HepG2 (cell line): Measurements from ENCODE around the gene TAF1C. TPM values are rescaled to one million over a fixed set of nuclear protein-coding genes. Genes with fewer than 3 reads are reported as not detected.
A peak's percentile ranks its signal among the peaks of the same experiment; 100 is the strongest.

Source experiments
- BCL3 ChIP-seq: sonication (generic); formaldehyde crosslinking; IDR thresholded peaks from 2 replicates; pipeline ENCODE4 v1.5.1; 2020; ENCODE audit warnings: mild to moderate bottlenecking, missing genetic modification reagents, moderate library complexity
- EP300 ChIP-seq, 3 experiments: sonication (generic) in 1 of 3; formaldehyde crosslinking in 1 of 3; IDR thresholded peaks; 2 replicates each; pipeline versions ENCODE4 v1.5.1 to v1.6.1; 2011 to 2020; ENCODE audit warnings: low read depth in 2 of 3, low read length in 2 of 3, borderline replicate concordance in 1 of 3, improper control_type of control experiment in 1 of 3, mild to moderate bottlenecking in 1 of 3, missing genetic modification reagents in 1 of 3, moderate library complexity in 1 of 3
- ERF ChIP-seq: IDR thresholded peaks from 2 replicates; pipeline ENCODE4 v1.6.1; 2018; ENCODE audit warnings: missing biosample characterization, missing genetic modification reagents
- HOXD1 ChIP-seq: sonication (generic); formaldehyde crosslinking; IDR thresholded peaks from 2 replicates; pipeline ENCODE4 v1.5.0; 2020; ENCODE audit warnings: missing genetic modification reagents
- IKZF1 ChIP-seq: fragments of 450-650 bp; IDR thresholded peaks from 2 replicates; pipeline ENCODE4 v1.7.1; 2016
- MNT ChIP-seq: fragments of 450-650 bp; IDR thresholded peaks from 2 replicates; pipeline ENCODE4 v1.6.1; 2016
- NCOA2 ChIP-seq: sonication (generic); formaldehyde crosslinking; IDR thresholded peaks from 2 replicates; pipeline ENCODE4 v1.8.0; 2022; ENCODE audit warnings: inconsistent platforms
- PAWR ChIP-seq: sonication (generic); formaldehyde crosslinking; IDR thresholded peaks from 2 replicates; pipeline ENCODE4 v1.4.0; 2020; ENCODE audit warnings: missing genetic modification reagents, mild to moderate bottlenecking, borderline replicate concordance
- RBM39 ChIP-seq: fragments of 200-400 bp; formaldehyde crosslinking; IDR thresholded peaks from one replicate; pipeline ENCODE4 v1.6.1; 2018; ENCODE audit warnings: antibody characterized with exemption, mild to moderate bottlenecking, low read depth, low read length; ENCODE audit not compliant: poor library complexity, severe bottlenecking
- SALL1 ChIP-seq: sonication (generic); formaldehyde crosslinking; IDR thresholded peaks from 2 replicates; pipeline ENCODE4 v1.8.0; 2022; ENCODE audit warnings: mild to moderate bottlenecking, missing genetic modification reagents
- SNAI1 ChIP-seq: sonication (generic); formaldehyde crosslinking; IDR thresholded peaks from 2 replicates; pipeline ENCODE4 v1.5.0; 2020; ENCODE audit warnings: mild to moderate bottlenecking, missing genetic modification reagents, borderline replicate concordance
- SP4 ChIP-seq: sonication (generic); formaldehyde crosslinking; IDR thresholded peaks from 2 replicates; pipeline ENCODE4 v1.8.1; 2023; ENCODE audit warnings: mild to moderate bottlenecking, missing genetic modification reagents
- TARDBP ChIP-seq: sonication (generic); formaldehyde crosslinking; IDR thresholded peaks from 2 replicates; pipeline ENCODE4 v1.8.0; 2022; ENCODE audit warnings: mild to moderate bottlenecking, missing genetic modification reagents
- TEF ChIP-seq: sonication (generic); formaldehyde crosslinking; IDR thresholded peaks from 2 replicates; pipeline ENCODE4 v1.5.0; 2020; ENCODE audit warnings: missing genetic modification reagents
- THAP11 ChIP-seq: IDR thresholded peaks from 2 replicates; pipeline ENCODE4 v1.6.1; 2016; ENCODE audit warnings: missing biosample characterization, missing genetic modification reagents
- THYN1 ChIP-seq: sonication (generic); formaldehyde crosslinking; IDR thresholded peaks from 2 replicates; pipeline ENCODE4 v1.8.1; 2023; ENCODE audit warnings: low read depth, mild to moderate bottlenecking, moderate library complexity, missing genetic modification reagents, borderline replicate concordance
- ZFX ChIP-seq: sonication (generic); formaldehyde crosslinking; IDR thresholded peaks from 2 replicates; pipeline ENCODE4 v1.4.0; 2020; ENCODE audit warnings: mild to moderate bottlenecking, low read depth, missing genetic modification reagents, moderate library complexity
- ZNF17 ChIP-seq: sonication (generic); formaldehyde crosslinking; IDR thresholded peaks from 2 replicates; pipeline ENCODE4 v1.5.0; 2020; ENCODE audit warnings: mild to moderate bottlenecking, missing genetic modification reagents
- ZNF644 ChIP-seq: IDR thresholded peaks from 2 replicates; pipeline ENCODE4 v1.6.1; 2016; ENCODE audit warnings: low read depth
- ZNF777 ChIP-seq: sonication (generic); formaldehyde crosslinking; IDR thresholded peaks from 2 replicates; pipeline ENCODE4 v1.4.0; 2020; ENCODE audit warnings: missing genetic modification reagents
- ZSCAN25 ChIP-seq: sonication (generic); formaldehyde crosslinking; IDR thresholded peaks from 2 replicates; pipeline ENCODE4 v1.8.0; 2022; ENCODE audit warnings: mild to moderate bottlenecking, missing genetic modification reagents
- polyA plus RNA-seq, 8 experiments: library from polyadenylated mRNA; depleted of rRNA in 3 of 8; stranded (reverse) in 7 of 8; unstranded in 1 of 8; fragments of >200 nt; fragmentation: Illumina TruSeq in 4 of 8; extraction: Trizol in 4 of 8; gene quantifications; 2 replicates each; pipeline versions ENCODE4 v1.2.1 to v1.2.3, GENCODE V29; 2011 to 2016; ENCODE audit warnings: low read depth in 4 of 8, missing spikeins in 1 of 8, mixed read lengths in 1 of 8; ENCODE audit not compliant: insufficient read depth in 1 of 8
- total RNA-seq, 5 experiments: library from RNA; depleted of rRNA; stranded (reverse); fragments of >200 nt; fragmentation: Illumina TruSeq; extraction: Trizol; gene quantifications; 2 replicates each; pipeline ENCODE4 v1.2.3, GENCODE V29; 2016; ENCODE audit warnings: low read depth in 1 of 5
- TF ChIP-seq, protein P1 (sequence below): sonication (generic); formaldehyde crosslinking; IDR thresholded peaks from 2 replicates; pipeline ENCODE4 v1.5.1; 2020; ENCODE audit warnings: mild to moderate bottlenecking, missing genetic modification reagents, borderline replicate concordance

TAF1C gene
- total and polyA plus RNA-seq, 2 of the 13 experiments (the other 11 are each of a cell fraction or from before 2014, with no cell fraction given), result 15.6 to 20.8 TPM

- TF ChIP-seq ZSCAN25 (CRISPR knock-in tag) (no peak), SP4 (CRISPR knock-in tag) (peak; percentile 74; the same call in 1 of the 2 replicates), THYN1 (CRISPR knock-in tag) (no peak), HOXD1 (CRISPR knock-in tag) (no peak; the same call in 1 of the 2 replicates), IKZF1 (no peak), ZNF17 (CRISPR knock-in tag) (no peak), ZNF644 (no peak), SNAI1 (CRISPR knock-in tag) (0 out of 2 replicates have a peak, but pooled peaks have one; percentile 74), ZFX (CRISPR knock-in tag) (peak; percentile 39), EP300 (IDR thresholded peaks at IDR 0.05; ENCODE audit: low read depth in 2 of 2, low read length in 2 of 2) (peak in 1 of 2 experiments; percentile 11; a peak in 1 of 4 replicates), EP300 (CRISPR knock-in tag; IDR thresholded peaks at IDR 0.05; ENCODE audit: borderline replicate concordance) (no peak), TARDBP (CRISPR knock-in tag) (no peak), SALL1 (CRISPR knock-in tag) (peak; percentile 69; the same call in 1 of the 2 replicates), ERF (CRISPR knock-in tag) (peak; percentile 8; the same call in 1 of the 2 replicates), MNT (peak; percentile 40; the same call in 1 of the 2 replicates), ZNF777 (CRISPR knock-in tag) (peak; percentile 10; the same call in 1 of the 2 replicates), TEF (CRISPR knock-in tag) (peak; percentile 25; the same call in 1 of the 2 replicates), NCOA2 (CRISPR knock-in tag) (no peak), PAWR (CRISPR knock-in tag) (no peak), BCL3 (CRISPR knock-in tag) (no peak), RBM39 (no peak), THAP11 (CRISPR knock-in tag) (peak; percentile 62)
- TF ChIP-seq, protein P1, sequence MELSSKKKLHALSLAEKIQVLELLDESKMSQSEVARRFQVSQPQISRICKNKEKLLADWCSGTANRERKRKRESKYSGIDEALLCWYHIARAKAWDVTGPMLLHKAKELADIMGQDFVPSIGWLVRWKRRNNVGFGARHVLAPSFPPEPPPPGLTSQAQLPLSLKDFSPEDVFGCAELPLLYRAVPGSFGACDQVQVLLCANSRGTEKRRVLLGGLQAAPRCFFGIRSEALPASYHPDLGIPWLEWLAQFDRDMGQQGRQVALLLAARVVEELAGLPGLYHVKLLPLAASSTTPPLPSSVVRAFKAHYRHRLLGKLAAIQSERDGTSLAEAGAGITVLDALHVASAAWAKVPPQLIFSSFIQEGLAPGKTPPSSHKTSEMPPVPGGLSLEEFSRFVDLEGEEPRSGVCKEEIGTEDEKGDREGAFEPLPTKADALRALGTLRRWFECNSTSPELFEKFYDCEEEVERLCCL (CRISPR knock-in tag), result no peak
Observed at GRCh38 chr16:84144859-84145639, 41.8 kb downstream of the TAF1C start, which contains the start of the genes DNAAF1 and HSDL1 (continued).
